Measurements from ENCODE around the gene CRYGN. TPM values are rescaled to one million over a fixed set of nuclear protein-coding genes. Genes with fewer than 3 reads are reported as not detected.

The CRYGN gene
- total RNA-seq, 3 donors from 2014 or later, result 0.51 TPM; not detected in 2

- no peak for DNase-seq
- H3K4me1 ChIP-seq (ENCODE audit: low read depth), result peaks cover 14% of the 10 kb centered on the region
- intact Hi-C loops (cut with DNase I, micrococcal nuclease), result no loop called here
- H3K4me3 ChIP-seq, result no peak overlapping the region
- ATAC-seq, result no peak
- no peak for TF ChIP-seq CTCF (IDR thresholded peaks at IDR 0.05)
- H3K36me3 ChIP-seq (ENCODE audit: low read depth), result no peaks in the 10 kb centered on the region
- H3K9me3 ChIP-seq, result no peaks in the 10 kb centered on the region
Observed at GRCh38 chr7:151413241-151413640, 26.7 kb downstream of the CRYGN start.

DNA sequence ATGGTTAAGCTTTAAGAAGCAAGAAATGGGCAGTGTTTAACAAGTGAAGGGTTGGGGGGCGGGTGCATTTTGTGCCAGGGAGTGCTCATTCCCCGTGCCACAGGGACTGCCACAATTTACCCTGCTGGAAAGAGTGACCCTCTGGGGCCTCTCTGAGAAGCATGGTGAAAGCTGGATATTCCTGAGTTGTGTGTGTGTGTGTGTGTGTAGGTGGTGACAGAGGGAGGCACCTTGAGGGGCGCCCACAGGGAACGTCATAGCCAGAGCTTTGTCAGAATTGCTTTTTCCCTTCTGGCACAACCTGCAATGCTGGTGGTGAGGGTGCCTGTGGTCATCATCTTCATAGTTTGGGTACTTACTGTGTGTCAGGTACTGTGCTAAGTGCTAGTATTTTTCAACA lies 27.6 kb downstream of the CRYGN start:
- Histone ChIP-seq H3K36me3 (ENCODE audit: low read depth) (no peaks in the 10 kb centered on the region), H3K9me3 (no peaks in the 10 kb centered on the region), H3K4me3 (no peak overlapping the region), H3K4me1 (ENCODE audit: low read depth) (peaks cover 14% of the 10 kb centered on the region)
- ATAC-seq, result no peak
- intact Hi-C loops (cut with DNase I, micrococcal nuclease), result no loop called here
- no peak for TF ChIP-seq CTCF (IDR thresholded peaks at IDR 0.05)
- peak in 2 of 3 donors; percentile 3 to 5 for DNase-seq

GRCh38 chr7:151411551-151411950 lies 28.4 kb downstream of the CRYGN start:
- ATAC-seq (no peak), DNase-seq (peak in 2 of 3 donors; percentile 12 to 34)
- Histone ChIP-seq H3K36me3 (ENCODE audit: low read depth) (no peaks in the 10 kb centered on the region), H3K4me1 (ENCODE audit: low read depth) (peaks cover 14% of the 10 kb centered on the region), H3K9me3 (no peaks in the 10 kb centered on the region), H3K4me3 (no peak overlapping the region)
- no peak for TF ChIP-seq CTCF (IDR thresholded peaks at IDR 0.05)
- intact Hi-C loops (cut with DNase I, micrococcal nuclease), result no loop called here

- no peaks in the 10 kb centered on the region for H3K36me3 ChIP-seq (ENCODE audit: low read depth)
- DNase-seq (peak in 2 of 3 donors; percentile 29 to 48), ATAC-seq (no peak)
- intact Hi-C loops (cut with DNase I, micrococcal nuclease), result no loop called here
- H3K9me3 ChIP-seq, result no peaks in the 10 kb centered on the region
- TF ChIP-seq CTCF (IDR thresholded peaks at IDR 0.05), result no peak
- peaks cover 14% of the 10 kb centered on the region for H3K4me1 ChIP-seq (ENCODE audit: low read depth)
- H3K4me3 ChIP-seq, result no peak overlapping the region
Observed at GRCh38 chr7:151410405-151411390, 29.2 kb downstream of the CRYGN start.

GRCh38 chr7:151409667-151410404 lies 30.1 kb downstream of the CRYGN start, which contains the start of gene WDR86:
WDR86 (minus strand) TSS chr7:151410038; CDS start chr7:151409589, 449 bp downstream.
- peaks cover 14% of the 10 kb centered on the region for H3K4me1 ChIP-seq (ENCODE audit: low read depth)
- H3K9me3 ChIP-seq, result no peaks in the 10 kb centered on the region
- no peak within 1 kb of the TSS for H3K4me3 ChIP-seq
- no peaks in the 10 kb centered on the region for H3K36me3 ChIP-seq (ENCODE audit: low read depth)
- ATAC-seq (peak; percentile 21), DNase-seq (peak in 2 of 3 donors; percentile 28 to 48)
- TF ChIP-seq CTCF (IDR thresholded peaks at IDR 0.05), result no peak
- intact Hi-C loops (cut with DNase I, micrococcal nuclease), result no loop called here
